ENCODE results near the gene MEGF6.

The MEGF6 gene

DNA sequence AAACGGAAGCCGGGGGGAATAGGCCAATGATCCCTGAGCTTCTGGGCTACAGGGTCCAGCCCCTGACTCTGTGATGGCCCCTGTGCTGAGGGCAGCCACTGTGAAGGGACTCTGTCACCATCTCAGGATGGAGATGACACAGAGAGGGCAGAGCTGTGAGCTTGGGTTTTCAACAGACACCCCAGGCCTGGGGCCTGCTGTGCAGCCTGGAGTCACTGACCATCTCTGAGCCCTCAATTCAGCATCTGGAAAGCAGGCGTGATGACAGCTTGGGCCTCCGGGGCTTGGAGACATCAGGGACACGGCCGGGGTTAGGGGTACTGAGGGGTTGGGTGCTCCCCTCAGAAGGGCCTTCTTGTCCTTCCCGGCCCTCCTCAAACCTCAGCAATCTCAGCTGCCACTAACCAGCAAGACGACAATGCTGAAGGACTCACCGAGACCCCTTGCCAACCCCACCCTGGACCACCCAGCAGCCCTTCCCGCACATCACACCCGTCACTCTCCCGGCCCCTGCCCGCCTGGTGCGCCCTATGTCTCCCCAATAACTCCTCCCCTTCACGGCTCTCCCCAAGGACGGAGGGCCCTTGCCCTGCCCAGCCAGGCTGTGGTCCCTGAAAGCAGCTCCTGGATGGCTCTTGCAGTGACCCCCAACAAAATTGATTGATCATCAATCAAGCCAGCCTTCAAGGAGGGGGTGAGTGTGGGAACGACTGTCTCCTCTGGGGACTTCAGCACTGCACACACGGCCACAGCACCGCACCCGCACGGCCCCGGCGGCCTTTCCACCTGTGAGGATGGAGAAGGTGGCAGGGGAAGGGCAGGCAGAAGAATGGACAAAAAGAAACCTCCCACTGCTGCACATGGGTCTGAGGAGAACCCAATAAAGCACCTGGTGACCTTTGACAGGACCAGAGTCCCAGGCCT lies 4.3 kb downstream of the MEGF6 start:
- DNase-seq, result no peak

GRCh38 chr1:3604997-3605823 lies 6.1 kb downstream of the MEGF6 start:
- no peak for DNase-seq

DNA sequence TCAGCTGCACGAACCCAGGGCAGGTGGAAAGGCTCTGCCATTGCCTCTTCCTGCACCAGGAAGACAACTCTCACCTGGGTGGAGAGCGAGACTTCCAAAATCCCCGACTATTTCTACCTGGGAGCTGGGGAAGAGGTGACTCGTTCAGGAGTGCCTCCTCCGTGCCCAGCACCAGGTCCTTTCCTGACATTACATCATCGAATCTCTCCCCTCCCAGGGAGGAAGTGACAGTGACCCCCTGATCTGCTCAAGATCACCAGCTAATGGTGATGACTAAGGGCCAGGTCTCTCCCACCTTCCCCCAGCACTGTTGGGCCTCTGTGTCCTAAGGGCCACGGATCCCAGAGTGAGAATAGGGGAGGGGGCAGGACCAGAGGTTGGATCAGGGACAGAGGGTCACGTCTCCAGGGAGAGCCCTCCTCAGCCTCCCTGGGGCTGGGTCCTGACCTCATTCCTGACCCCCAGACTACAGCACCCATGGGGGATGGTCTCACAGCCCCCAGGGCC lies 6.8 kb downstream of the MEGF6 start:
- no peak for DNase-seq

DNA sequence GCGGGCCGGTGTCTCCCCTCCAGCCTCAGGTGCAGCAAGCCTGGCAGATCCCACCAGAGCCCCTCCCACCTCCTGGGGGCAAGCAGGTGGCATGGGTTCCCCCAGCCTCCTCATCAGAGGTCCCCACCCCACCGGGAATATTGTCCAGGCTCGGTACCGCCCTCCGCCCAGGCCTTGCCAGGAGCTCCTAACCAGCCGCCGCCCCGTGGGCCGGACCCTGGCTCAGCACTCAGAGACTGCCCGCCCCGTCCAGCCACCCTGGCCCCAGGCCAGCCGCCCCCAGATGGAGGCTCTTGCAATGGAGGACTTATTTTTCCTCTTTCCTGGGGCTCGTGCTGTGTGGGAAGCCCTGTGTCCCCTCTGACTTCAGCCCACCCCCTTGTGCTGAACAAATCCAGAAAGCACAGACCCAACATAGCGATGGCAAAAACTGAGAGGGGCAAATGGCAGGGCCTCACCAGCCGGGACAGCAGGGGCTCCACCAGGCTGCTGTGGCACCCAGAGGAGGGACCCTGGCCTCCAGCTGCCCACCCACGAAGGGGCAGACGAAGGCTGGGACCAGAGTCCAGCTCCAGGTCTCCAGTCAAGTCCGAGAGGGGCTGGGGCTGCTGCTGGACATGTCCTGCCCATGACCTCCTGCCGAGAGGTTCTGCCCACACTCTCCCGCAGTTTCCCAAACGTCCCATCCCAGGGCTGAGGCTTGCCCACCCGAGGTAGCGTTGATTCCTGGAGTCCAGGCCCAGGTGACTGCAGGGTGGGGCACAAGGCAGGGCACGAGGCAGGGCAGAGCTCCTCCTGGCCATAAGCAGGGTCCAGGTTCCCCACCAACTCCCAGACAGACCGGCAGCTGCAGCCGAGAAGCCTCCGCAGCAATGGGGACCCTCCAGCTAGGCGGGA lies 7.5 kb downstream of the MEGF6 start:
- DNase-seq, result no peak

DNA sequence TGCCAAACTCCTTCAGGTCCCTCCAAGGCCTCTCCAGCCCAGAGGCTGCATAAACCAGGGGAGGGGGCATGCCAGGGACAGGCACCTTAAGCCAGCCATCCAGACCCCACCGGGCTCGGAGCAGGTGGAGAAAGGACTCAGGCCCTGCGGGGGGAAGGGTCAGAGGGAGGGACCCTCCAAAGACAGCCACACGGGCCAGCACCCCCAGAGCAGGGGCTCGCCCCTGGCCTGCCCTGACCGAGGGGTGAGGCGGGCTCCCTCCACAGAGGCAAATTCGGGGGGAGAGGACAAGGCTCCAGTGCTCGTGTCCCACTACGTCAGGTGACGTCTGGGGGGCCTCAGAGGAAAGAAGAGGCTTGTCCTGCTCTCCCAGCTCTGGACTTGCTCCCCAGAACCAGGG lies 8.2 kb downstream of the MEGF6 start:
- no peak for DNase-seq

- no peak for DNase-seq
Measured at GRCh38 chr1:3602375-3602774, 8.9 kb downstream of the MEGF6 start.

DNA sequence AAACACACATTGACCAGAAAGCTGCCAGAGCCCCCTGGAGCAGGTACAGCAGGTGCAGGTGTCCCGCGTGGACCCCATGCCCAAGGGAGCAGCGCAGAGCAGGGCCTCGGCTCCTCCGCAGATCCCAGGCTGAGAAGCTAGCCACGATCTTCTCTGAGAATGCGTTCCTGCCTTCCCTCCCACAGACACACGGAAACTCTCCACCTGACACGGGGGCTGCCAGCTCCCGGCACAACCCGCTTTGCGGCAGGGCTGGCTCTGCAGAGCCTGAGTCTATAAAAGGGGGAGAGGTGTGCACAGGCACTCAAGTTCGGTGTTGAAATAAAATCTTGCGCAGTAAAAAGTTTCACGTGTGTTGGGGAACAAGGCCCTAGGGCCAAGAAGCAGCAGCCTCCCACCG lies 9.6 kb downstream of the MEGF6 start:
- no peak for DNase-seq

- DNase-seq, result no peak
Measured at GRCh38 chr1:3600354-3600753, 11.0 kb downstream of the MEGF6 start.

GRCh38 chr1:3599816-3600215 lies 11.5 kb downstream of the MEGF6 start:
- no peak for DNase-seq

DNA sequence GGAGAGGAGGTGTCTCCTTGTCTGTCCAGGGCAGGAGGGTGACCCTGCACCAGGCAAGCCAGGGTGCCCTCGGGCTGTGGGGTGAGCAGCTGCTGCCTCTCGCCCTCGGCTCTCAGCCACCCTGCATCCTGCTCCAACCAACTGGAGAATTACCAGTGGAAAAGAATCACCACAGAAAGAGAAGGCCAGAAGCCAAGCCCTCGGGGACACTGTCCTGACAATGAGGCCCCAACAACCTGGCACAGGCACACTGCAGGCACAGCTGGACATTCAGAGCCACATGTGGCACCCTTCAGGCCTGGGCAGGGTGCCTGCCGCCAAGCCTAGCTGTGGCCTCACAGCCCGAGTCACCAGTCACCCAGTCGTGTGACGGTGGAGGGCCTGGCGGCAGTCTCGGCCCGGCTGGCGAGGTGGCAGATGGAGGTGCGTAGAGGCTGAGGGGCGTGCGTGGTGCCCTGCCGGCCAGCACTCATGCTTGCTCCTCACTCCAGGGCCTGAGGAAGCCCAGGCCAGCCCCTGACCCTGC lies 12.0 kb downstream of the MEGF6 start:
- no peak for DNase-seq

DNA sequence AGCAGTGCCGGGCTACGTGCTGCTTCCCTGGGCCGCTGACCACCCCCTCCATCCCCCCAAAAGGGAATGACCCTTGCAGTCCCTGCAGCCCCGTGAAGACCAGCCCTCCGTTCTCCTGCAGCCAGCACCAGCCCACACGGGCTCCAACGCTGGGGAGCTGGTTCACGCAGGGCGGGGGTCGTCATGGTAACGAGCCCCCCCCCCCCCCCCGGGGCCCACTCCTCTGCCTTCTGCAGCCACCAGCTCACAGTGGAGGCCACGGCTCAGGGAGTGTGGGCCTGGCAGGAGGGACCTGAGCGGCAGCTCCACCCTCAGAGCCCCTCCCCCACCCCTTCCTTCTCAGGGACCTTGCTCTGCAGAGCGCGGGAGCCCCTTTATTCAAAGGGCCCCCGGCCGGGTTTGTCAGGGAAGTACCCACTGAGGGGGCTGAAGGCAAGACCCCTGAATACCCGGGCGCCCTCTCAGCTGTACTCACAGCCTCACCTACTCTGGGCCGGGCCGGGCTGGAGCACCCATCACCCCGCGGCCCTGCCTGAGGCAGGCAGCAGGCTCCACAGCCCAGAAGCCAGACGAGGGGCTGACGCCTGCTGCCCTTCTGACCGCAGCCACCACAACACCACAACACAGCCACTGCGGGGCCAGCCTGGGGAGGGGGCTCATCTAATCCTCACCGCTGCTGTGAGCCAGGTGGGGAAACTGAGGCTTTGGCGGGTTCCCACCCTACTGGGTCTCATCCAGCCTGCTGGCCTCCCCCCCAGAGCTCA lies 12.6 kb downstream of the MEGF6 start:
- no peak for DNase-seq

DNA sequence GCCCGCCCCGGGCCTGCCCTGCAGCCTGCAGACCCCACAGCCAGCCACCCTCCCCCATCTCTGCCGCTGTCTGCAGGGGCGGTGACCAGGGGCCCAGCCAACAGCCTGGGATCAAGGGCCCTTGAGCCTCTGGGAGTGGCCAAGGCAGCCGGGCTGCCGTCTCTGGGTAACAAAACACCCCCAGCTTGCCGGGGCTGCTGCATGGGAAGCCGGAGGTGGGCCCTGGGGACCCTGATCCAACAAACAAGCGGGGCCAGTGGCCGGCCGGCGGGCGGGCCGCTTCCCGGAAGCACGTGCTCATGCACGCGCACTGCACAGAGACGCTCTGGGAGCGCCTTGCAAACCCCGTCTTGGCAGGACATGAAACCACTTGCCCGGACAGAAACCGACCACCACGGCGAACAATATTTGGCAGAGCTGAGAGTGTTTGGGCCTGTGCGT lies 13.2 kb downstream of the MEGF6 start:
- DNase-seq, result no peak

DNA sequence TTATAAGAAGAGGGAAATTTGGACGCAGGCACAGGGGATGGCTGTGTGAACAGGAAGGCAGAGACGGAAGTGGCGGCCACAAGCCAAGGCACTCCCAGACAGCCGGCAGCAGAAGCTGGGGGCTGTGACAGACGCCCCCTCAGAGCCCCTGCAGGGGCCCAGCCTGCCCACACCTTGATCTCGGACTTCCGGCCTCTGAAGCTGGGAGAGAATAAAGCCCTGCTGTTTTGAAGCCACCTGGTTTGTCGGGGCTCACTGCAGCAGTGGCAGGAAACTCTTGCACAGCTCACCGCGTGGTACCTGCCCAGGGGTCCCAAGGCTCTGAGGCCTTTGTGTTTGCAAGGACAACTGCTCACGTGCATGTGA lies 13.7 kb downstream of the MEGF6 start:
- no peak for DNase-seq

DNA sequence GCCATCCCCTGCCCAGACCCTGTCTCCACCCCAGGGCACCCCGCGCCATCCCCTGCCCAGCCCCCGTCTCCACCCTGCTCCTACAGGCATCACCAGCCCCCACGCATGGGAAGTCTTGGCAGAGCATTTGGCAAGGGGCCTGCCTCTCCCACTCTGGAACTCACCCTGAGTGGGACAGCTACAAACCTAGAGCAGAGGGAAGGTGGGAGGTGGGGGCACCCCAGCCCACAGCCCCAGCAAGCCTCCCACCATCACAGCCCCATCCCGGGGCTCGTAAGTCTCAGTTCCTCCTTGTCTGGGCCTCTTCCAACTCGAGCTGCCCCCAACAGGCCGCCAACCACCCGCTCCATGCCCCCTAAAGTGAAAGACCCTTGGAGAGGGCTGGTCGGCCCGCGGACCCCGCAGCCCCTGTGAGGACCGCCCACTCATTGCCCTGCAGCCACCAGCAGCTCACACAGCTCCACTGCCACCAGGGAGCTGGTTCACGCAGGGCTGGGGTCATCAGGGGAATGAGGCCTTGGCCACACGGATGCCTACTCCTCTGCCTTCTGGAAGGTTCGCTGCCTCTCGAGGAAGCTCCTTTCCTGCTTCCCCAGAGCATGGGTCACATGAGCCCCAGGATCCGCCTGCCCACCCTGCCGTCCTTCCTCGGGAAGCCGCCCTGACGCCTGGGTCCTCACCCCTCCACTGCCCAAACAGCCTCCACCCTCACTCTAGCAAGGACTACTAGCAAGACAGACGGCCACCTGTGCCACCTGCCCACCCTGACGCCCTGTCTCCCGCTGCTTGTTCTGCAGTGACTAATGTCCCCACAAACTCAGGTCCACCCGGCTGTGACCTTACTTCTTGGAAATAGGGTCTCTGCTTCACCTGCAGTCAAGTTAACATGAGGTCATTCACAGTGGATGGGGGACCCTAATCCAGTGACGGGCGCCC lies 14.4 kb downstream of the MEGF6 start:
- DNase-seq, result no peak

GRCh38 chr1:3595949-3596348 lies 15.4 kb downstream of the MEGF6 start:
- DNase-seq, result no peak

DNA sequence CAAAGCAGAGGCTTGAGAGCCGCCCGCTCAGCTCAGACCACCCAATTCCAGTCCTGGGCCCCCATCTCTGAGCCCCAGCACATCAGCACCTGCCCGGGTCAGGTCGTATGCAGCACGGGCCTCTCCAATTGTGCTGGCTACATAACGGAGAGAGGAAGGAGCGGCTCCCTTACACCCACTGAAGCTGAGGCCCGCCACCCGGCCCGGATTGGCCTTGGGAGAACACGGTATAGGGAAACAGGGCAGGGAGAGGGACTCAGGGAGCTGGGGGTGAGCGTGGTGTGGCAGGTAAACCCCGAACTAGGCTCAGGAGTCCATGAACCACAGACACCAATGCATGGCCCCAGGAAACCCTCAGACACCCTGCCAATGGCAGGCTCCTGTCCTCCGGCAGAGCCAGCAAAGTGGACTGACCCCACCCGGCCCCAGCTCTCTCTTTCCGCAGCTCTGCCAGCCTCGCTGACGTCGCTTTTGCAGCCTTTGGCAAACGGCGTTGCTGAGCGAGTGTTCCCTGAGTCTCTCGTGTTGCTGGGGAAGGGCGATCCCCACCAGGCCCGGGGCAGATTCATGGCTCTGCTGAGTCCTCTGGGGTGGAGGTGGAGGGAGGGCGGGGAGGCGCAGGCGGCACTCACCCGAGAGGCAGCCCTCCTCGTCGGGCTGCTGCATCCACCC lies 16.5 kb downstream of the MEGF6 start:
- no peak for DNase-seq

- no peak for DNase-seq
Measured at GRCh38 chr1:3593745-3594144, 17.6 kb downstream of the MEGF6 start.

DNA sequence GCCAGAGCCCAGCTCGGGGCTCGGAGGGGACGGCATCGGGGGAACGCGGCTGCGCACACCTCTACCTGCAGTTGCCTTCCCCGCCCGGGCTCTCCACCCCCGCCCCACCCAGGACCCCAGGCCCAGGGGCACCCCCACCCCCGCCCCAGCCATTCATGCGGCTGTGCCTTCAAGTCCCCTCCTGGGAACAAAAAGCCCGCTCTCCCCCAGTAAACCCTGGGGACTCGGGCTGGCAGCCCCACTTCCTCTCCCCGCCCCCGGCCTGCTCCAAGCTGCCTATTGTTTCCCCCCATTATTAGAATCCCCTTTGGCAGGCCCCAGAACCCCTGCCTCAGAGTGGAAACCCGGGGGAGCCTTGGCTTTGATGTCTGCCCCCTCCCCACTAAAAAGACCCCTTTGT lies 18.0 kb downstream of the MEGF6 start:
- no peak for DNase-seq

DNA sequence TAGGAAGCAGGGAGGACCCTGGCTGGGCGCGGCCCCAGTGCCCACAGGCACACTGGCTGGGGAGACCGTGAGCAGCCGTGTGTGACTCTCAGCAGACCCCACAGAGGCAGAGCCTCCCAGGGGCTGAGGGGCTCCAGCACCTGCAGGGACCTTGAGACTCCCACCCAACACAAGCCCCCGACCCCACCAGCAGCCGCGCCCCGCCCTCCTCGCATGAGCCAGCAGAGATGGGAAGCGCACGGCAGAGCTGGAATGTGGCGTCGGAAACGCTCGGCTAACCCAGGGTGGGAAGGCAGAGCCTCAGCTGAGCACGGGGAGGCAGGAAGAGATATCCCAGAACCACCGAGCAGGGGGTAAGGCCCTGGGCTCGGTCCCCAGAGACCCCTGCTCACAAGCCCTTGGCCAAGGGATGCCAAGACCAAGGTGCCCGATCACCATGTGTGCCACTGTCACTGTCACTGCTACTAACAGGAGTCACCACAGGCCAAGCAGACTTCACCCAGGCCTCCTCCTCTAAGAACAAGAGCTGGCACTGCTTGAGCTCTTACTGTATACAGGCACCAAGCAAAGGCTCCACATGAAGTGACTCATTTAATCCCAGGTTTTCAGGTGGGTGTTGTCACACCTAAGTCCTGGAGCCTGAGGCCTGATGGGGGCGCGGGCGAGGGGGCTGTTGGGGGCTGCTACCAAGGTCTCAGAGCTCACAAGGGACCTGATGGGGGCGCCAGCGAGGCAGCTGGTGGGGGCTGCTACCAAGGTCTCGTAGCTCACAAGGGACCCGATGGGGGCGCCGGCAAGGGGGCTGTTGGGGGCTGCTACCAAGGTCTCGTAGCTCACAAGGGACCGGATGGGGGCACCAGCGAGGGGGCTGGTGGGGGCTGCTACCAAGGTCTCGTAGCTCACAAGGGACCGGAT lies 20.1 kb downstream of the MEGF6 start:
- DNase-seq, result no peak

Data from stimulated activated CD4-positive, alpha-beta T cell treated with anti-CD3 and anti-CD28 coated beads, Interleukin-12 subunit alpha, Interleukin-12 subunit beta, amount 100 ng/mL, for 4 hours (primary cell).